Stimulated activated CD4-positive, alpha-beta T cell treated with anti-CD3 and anti-CD28 coated beads, Interleukin-12 subunit alpha, Interleukin-12 subunit beta, amount 100 ng/mL, for 4 hours (primary cell): ENCODE data around the gene SMIM36.
A peak's percentile ranks its signal among the peaks of the same experiment; 100 is the strongest.
"Not testable (repeated sequence)": the region's sequence is repeated elsewhere in the genome, so short reads cannot be mapped to it uniquely, and the experiment has no call there.

Experiments
- DNase-seq: peaks from one replicate; pipeline ENCODE4 v3.0.0-alpha.2; 2020

The SMIM36 gene

GRCh38 chr17:55501626-55502025 is 9.6 kb downstream of the SMIM36 start:
- not testable (repeated sequence) for DNase-seq

GRCh38 chr17:55500103-55500502 is 11.1 kb downstream of the SMIM36 start:
- DNase-seq = no peak

- no peak for DNase-seq
Measured at GRCh38 chr17:55496094-55496881, 15.0 kb downstream of the SMIM36 start.

- DNase-seq = no peak
Measured at GRCh38 chr17:55495239-55495638, 16.0 kb downstream of the SMIM36 start.

GRCh38 chr17:55492781-55493341 is 18.4 kb downstream of the SMIM36 start:
- no peak for DNase-seq

- DNase-seq = no peak
Measured at GRCh38 chr17:55490376-55490775, 20.9 kb downstream of the SMIM36 start.

GRCh38 chr17:55487695-55488432 is 23.4 kb downstream of the SMIM36 start:
- DNase-seq = no peak

- DNase-seq = no peak
Measured at GRCh38 chr17:55484575-55484974, 26.7 kb downstream of the SMIM36 start.

GRCh38 chr17:55482591-55483389 is 28.5 kb downstream of the SMIM36 start:
- DNase-seq = no peak

- DNase-seq = no peak
Measured at GRCh38 chr17:55480631-55481315, 30.5 kb downstream of the SMIM36 start.

GRCh38 chr17:55479903-55480302 is 31.3 kb downstream of the SMIM36 start:
- DNase-seq = no peak

- DNase-seq = no peak
Measured at GRCh38 chr17:55478971-55479370, 32.3 kb downstream of the SMIM36 start.

GRCh38 chr17:55466671-55467070 is 44.6 kb downstream of the SMIM36 start:
- no peak for DNase-seq

GRCh38 chr17:55465771-55466170 is 45.5 kb downstream of the SMIM36 start:
- not testable (repeated sequence) for DNase-seq

GRCh38 chr17:55463600-55463999 is 47.7 kb downstream of the SMIM36 start:
- no peak for DNase-seq

GRCh38 chr17:55462711-55463110 is 48.5 kb downstream of the SMIM36 start:
- no peak for DNase-seq

- no peak for DNase-seq
Measured at GRCh38 chr17:55462234-55462633, 49.0 kb downstream of the SMIM36 start.

- DNase-seq = peak; percentile 41
Measured at GRCh38 chr17:55458978-55459377, 52.3 kb downstream of the SMIM36 start.

- DNase-seq = no peak
Measured at GRCh38 chr17:55458287-55458900, 52.9 kb downstream of the SMIM36 start.

GRCh38 chr17:55456307-55457240 is 54.7 kb downstream of the SMIM36 start:
- no peak for DNase-seq
